Activated T-helper 17 cell treated with anti-CD3 and anti-CD28 coated beads, Interleukin-2, amount 50 U/mL, for 72 hours (primary cell): ENCODE measurements around the gene PDXDC1. TPM values are rescaled to one million over a fixed set of nuclear protein-coding genes. Genes with fewer than 3 reads are reported as not detected.

Source experiments
- total RNA-seq, 2 donors: library from RNA; stranded (reverse); gene quantifications; one replicate each; pipeline ENCODE4 v1.2.3, GENCODE V29; 2022

PDXDC1 gene
- total RNA-seq, 2 donors from 2014 or later: 49.8 to 60.8 TPM

Other genes starting within 250 kb of the PDXDC1 start
- 1 to 10 TPM; 2.4 to 4.6 TPM for gene NPIPA2, start 232.5 kb upstream of the PDXDC1 start, total RNA-seq
- 10 to 100 TPM; 34.0 to 78.1 TPM for gene NOMO1, start 141.3 kb upstream of the PDXDC1 start, total RNA-seq
- gene NPIPA1, start 37.6 kb upstream of the PDXDC1 start, total RNA-seq: 100 to 1,000 TPM in 1 of 2 donors, 10 to 100 TPM in 1; 98.7 to 109 TPM
- 10 to 100 TPM; 60.0 to 60.3 TPM for gene NTAN1, start 81.0 kb downstream of the PDXDC1 start, total RNA-seq
- gene RRN3, start 119.2 kb downstream of the PDXDC1 start, total RNA-seq: 10 to 100 TPM; 33.8 to 45.7 TPM